GM18502 (cell line): ENCODE measurements around the gene RPH3AL.
"Not testable (repeated sequence)": the region's sequence is repeated elsewhere in the genome, so short reads cannot be mapped to it uniquely, and the experiment has no call there.

Experiments
- ATAC-seq: cut with Tn5 transposase; IDR thresholded peaks from one replicate; pipeline ENCODE4 v1.9.1; 2021; ENCODE audit warnings: mild to moderate bottlenecking; ENCODE audit not compliant: unreplicated experiment, poor library complexity

The RPH3AL gene

DNA sequence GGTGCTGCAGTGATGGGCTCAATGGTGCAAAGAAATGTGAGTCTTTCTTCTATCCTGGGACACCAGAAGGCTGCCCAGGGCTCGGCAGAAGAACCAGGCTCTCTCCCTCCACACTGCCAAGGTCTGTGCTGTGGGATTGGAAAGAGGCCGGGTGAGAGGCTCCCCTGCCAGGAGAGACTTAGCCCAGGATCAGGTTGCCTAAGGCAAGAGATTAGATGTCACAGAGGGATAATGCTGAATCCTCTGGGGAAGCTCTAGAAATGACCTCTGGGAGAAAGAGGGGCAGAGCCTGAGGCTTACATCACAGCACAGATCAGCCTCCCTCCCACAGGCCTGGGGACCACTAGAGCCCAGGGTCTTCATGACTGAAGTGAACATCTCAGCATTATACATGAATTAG, 165.5 kb downstream of the RPH3AL start:
- ATAC-seq, result no peak

DNA sequence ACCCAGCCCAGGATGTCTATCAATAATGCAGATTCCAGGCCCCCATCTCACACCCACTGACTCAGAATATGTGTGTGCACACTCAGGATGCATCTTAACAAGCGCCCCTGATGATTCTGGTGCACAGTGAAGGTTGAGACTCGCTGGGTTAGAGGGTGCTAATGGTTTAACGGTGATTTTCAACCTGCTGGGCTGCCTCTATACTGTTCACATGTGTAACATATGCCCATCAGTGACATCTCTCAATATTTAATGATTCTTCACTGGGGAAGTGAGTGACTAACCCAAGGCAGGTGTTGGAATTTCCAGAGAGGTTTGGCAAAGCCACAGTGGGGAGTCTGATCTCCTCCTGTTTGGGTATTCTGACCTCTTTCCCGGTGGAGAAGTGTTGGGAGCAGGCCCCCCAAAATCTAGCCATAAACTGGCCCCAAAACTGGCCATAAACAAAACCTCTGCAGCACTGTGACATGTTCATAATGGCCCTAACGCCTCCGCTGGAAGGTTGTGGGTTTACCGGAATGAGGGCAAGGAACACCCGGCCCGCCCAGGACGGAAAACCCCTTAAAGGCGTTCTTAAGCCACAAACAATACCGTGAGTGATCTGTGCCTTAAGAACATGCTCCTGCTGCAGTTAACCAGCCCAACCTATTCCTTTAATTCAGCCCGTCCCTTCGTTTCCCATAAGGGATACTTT, 167.0 kb downstream of the RPH3AL start:
- no peak for ATAC-seq

DNA sequence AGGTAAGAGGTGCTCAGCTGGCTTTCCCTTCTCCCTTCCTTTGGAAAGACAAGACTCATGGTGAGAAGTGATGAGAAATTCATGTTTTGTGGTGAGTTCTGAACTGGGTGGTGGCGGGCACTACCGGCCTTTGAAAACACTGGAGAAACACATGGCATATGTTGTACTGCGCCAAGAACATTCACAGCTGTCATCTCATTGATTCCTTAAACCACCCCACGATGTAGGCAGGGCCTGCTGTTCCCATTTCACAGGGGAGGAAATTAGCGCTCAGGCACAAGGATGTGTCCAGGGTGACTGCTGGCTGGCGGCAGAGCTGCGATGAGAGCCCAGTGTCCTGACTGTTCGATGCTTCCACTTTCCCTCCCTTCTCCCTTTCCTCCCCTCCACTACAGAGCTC, 169.6 kb downstream of the RPH3AL start:
- no peak for ATAC-seq

DNA sequence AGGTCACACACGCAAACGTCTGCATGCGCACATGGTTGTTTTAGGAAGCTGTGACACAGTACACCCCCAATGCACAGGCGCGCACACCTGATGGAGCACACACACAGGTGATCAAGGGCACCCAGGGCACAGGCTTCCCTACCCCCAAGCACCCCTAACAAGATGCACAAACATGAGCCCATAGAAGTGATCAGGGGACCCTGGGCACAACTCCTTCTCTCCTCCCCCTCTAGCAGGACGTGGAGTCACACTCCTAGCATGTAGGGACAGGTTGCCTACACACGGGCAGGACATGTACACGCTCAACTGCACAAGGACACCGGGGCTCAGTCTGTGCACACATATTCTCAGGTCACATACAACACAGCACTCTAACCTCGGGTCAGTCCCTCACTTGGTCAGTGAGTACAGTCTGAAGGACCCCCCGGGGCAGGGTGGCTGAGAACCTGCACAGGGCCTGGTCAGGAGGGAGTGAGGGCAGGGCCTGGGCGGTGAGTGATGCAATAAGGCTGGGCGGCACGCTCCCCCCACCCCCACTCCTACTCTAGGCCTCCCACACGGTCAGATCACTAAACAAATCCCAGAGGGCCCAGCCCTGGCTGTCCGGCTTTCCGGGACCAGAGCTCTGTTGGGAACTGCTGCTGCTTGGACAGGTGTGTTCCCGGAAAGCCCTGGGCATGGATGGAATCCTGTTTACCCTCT, 170.4 kb downstream of the RPH3AL start:
- ATAC-seq, result no peak

DNA sequence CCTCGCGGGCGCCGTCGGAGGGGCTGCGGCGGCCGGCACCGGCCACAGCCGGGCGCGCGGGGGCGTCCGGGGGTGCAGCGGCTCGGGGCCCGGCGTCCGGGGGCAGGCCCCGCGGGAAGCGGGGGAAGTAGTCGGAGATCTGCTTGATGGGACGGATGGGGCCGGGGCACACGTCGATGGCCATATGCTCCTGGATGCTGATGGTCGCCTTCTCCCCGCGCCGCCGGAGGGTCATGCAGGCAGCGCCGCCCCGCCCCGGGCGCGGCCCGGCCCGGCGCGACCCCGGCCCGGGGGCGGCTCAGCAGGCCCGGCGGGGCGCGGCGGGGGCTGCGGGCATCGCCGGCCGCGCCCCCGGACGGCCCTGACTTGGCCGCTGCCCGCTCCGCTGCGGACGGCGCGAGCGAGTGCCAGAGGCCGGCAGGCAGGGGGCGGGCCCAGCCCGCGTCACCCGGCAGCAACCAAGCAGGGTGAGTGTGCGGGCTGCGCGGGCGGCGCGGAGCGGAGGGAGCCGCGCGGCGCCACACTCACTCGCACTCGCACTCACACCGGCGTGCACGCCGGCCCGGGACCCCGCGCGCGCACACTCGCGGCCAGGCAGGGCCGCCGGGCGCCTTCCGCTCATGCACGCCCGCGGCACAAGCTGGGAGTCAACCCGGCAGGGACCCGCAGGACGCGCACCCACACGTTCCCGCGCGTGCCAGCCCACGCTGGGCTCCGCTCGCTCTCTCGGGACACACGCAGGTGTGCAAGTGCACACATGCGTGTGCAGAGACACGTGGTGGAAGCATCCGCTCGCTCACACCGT, 171.2 kb downstream of the RPH3AL start, which contains the start of gene DOC2B:
TSS of gene DOC2B (minus strand) at position 406 of the 805 bp plus-strand sequence. CDS start at position 235, 171 bp downstream.
- ATAC-seq, result no peak

DNA sequence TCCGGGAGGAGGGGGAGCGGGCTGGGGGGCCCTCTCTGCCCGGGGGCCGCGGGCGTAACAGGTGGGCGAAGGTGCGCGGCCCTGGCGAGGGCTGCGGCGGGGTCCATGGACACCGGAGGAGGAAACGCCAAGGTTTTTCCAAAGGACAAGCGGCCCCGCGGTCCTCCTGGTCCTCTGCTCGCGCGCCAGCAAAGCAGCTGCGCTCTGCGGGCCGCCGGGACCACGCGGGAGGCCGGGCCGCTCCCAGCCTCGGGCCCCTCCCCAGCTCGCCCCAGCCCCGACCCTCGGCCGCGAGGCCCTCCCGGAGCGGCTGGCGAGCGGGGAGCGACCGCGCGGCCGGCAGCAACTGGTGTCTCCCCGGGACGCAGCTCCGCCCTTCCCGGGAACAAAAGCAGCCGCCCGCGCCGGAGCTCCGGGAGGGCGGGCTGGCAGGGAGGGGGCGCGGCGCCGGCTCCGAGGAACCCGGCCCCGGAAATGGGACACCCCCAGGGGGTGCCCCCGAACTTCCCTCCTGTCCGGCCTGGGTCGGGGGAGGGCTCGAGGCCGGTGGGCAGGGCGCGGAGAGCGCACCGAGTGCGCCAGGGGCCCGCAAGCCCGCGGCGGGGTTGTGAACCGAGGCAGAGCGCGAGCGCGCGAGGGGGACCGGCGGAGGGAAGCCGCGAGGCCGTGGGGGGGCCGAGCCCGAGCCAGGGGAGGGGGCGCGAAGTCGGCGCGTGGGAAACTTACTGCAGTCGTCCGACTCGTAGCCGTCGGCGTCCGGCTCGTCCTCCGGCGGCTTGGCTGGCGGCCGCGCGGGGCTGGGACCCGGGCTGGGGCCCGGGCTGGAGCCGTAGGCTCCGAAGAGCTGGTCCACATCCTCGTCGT, 172.0 kb downstream of the RPH3AL start:
- ATAC-seq, result no peak

DNA sequence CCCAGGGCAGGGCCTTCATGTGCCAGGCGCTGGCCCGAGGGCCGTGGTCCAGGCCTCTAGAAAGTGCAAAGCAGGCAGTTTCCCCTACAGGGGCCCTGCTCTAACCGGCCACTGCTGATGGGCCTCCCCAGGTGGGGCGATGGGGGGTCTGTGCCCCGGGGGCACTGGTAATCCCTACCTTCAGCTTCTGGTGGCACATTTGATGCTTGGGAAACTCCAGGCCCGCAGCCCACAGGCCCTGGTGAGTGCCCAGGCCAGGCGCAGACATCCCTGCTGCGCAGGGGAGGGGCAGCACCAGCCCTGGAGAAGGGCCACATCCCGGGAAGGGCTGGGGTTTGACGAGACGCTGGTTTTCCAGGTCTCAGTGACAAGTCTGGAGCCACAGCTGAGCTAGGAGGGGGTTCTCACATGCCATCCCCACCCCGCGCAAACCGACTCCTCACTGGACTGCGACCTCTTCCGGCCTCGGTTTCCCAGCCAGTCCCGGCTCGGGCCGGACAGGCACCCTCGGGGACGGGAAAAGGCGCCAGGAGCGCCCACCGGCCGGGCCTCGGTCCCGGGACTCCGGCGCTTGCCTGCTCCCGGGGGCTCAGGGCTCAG, 172.7 kb downstream of the RPH3AL start:
- ATAC-seq, result no peak

DNA sequence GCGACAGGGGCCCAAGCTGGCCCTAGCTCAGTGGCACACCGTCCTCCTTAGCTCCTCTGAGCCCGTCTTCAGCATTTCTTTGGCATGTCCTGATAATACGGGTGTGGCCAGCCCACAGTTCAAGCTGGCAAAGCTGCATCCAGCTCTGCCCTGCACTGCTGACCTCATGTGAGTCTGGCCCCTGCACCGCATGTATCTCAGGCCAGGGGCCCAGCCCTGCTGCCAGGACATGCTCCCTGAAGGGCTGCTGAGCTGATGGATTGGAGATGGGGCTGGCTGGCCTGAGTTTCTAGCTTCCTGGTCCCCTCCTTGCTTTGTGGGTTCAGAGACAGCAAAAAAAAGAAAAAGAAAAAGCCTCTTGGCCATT, 173.6 kb downstream of the RPH3AL start:
- no peak for ATAC-seq

DNA sequence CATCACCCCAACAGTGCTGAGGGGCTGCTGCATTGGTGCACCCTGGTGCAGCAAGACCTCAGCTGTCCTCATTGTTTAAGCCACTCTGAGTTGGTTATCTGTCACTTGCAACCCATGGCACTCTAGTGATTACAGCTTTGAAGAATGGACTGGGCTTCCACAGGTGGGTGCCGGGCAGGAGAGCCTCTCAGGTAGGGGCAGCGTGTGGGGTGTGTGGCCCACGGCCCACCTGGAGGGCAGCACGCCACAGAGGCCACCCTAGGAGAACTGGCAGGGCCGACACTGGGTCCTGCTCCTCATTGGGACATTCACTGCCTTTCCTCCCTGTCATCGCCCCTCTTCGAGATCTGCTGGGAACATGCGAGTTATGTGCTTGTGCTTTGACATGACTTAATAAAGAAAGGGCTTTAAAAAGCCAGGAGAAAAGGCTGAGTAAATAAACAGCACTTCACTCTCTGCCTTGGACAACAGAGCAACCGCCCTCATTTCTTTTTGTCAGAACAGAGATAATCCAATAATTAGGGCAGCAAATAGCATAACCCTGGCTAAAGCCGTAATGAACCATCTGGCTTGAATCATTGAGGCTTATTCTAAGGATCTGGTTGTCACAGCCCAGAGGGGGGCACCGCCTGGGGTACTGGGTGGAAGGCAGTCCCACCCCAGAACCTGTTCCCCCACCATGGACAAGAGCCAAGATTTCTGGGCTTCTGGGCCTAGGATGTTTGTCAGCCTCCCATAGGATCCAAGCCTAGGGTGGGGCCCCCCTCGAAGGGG, 174.1 kb downstream of the RPH3AL start:
- no peak for ATAC-seq

DNA sequence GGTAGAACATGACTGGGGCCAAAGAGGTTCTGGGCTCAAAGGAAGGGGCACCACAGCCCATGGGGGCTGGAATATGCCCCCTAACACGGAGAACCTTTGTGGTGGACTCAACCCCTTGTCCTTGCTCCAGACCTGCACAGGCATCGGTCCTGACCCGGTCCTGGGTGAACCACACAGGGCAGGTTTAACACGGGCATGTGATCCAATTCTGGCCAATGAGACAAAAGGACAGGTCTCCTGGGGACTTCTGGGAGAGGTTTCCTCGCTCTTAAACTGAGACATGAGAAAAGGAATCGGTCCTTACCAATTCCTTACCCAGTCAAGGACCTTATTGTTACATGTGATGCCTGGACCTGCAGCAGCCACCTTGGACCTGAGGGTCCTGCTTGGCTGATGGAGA, 174.8 kb downstream of the RPH3AL start:
- ATAC-seq, result no peak

DNA sequence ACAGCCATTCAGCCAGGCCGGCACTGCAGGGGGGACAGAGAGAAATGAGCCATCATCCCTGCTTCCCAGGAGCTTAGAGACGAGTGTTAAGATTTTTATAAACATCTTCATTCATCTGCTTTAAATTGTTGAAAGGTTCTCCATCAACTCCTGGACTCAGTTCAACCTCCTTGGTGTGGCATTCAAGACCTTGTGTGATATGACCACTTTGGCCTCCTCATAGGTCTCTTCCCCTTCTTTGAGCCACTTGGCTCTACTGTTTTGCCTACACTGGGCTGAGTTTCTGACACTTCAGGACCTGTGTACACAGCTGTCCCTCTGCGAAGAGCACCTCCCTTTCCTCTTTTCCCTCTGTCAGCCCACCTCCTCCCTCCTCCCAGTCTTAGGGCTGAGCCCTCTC, 175.5 kb downstream of the RPH3AL start:
- no peak for ATAC-seq

DNA sequence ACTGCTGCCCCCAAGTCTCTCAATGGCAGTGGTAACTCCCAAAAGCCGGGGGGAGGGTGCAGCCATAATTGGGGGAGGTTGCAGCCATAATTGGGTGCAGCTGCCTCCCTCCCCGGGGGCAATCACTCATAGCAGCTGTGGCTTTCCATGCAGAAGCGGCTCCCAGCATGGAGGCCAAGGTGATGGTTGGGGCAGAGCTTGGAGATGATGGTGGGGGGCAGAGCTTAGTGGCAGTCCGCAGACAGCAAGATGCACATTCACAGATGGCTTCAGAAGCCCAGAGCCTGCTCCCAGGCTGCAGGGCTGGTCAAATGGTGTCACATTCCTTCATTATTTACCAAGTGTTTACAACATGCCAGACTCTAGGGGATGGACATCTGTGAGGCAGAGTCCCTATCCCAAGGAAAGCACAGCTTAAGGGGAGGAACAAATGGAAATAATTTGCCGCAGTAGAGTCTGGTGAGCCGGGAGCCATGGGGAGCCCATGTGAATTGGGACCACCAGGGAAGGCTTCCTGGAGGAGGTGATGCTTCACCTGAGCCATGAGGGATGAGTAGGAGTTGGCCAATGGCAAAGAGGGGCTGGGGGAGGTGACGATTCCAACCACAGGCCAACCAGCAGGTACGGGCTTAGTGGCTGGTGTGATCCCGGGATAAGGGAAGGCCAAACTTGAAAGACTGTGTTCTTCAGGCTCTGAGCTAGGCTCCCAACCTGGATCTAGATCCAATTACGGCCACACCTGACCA, 179.3 kb downstream of the RPH3AL start:
- no peak for ATAC-seq

DNA sequence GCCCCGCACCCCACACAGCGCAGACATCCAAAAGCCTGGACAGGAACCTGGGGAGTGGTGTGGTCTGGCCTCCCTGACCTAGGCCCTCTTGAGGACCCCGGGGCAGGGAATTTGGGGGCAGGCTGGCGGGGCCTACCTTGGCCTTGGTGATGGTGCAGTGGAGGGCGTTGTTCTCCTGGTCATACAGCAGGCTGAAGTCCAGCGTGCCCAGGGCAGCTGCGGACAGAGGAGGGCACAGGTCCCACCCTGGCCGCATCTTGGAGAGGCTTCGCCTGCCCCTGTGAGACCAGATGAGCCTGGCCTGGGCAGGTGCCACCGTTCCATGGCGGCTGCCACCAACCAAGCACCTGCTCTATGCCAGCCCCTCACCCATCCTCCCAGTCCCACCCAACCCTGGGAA, 180.2 kb downstream of the RPH3AL start:
- no peak for ATAC-seq

DNA sequence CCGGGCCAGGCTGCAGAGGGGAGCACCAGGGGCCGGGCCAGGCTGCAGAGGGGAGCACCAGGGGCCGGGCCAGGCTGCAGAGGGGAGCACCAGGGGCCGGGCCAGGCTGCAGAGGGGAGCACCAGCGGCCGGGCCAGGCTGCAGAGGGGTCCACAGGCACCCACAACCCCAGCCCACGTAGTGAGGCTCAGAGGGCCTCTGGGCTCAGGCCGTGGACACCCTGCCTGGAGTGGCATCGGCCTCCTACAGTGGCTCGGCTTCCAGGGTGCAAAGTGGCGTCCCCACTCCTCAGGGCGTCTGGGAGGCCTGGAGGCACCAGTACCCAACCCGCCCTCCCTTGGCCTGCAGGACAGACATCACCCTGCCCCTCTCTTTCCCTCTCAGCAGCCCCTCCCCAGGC, 180.7 kb downstream of the RPH3AL start:
- no peak for ATAC-seq

DNA sequence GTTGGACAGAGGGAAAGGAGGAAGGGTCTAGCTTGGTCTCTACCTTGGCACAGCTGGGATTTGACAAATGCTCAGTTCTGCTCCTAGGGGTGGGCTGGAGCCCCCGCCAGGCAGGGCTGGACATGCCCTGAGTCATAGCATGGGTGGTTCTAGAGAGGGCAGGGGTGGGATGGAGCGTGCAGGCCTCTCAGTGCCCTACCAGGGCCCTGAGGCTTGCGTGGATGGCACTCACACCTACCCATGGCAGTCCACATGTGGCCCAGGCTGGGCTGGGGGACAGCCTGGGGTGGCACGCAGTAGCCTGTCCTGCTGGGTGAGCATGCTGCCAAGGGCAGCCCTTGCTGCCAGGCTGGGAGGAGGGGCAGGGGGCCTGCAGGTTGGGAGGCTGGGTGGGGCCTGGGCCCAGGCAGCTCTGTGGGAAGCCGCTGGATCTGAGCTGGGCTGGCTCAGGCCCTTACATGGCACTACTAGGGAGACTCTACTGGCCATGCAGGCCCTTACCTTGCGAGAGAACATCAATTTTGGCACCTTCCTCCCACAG, 182.4 kb downstream of the RPH3AL start:
- ATAC-seq, result no peak

DNA sequence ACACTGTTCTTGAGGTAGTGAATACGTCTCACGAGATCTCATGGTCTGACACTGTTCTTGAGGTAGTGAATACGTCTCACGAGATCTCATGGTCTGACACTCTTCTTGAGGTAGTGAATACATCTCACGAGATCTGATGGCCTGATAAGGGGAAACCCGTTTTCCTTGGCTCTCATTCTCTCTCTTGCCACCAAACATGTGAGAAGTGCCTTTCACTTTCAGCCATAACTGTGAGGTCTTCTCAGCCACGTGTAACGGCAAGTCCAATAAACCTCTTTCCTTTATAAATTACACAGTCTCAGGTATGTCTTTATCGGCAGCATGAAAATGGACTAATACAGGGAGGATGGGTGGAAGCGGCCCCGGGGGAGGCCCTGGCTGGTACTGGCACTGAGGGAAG, 184.0 kb downstream of the RPH3AL start:
- ATAC-seq, result not testable (repeated sequence)

DNA sequence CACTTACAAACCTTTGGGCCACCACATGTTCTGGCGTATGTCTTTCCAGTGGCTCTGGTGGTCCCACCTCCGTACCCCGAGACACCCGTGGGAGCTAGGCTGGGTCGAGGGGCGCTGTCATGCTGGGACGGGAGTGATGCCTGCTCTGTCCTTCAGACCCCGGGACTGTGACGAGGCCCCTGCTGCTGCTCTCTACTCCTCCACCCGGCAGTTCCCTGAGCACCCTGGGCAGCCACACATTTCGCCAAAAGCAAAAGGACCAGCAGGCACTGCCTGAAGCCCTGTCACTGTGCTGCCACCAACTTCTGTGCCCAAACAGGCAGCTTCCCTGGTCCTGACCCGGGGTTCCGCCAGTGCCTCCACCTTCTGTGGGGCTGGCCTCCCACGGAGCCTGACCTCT, 186.7 kb downstream of the RPH3AL start:
- no peak for ATAC-seq
